Fibroblast of lung (primary cell): ENCODE data around the gene MED15. TPM values are rescaled to one million over a fixed set of nuclear protein-coding genes. Genes with fewer than 3 reads are reported as not detected.

Experiments used
- DNase-seq, 2 donors: peaks; one replicate each; pipeline versions ENCODE4 v3.0.0 to v3.0.0-alpha.2; 2010; ENCODE audit warnings: low read depth in 2 of 2
- H2AFZ ChIP-seq: 2 replicates; pipeline ENCODE4 v1.5.1; 2012; ENCODE audit warnings: low read length, control low read depth, inconsistent platforms
- H3K27ac ChIP-seq: 2 replicates; pipeline ENCODE4 v1.5.1; 2011; ENCODE audit warnings: low read length, control low read depth; ENCODE audit not compliant: insufficient read depth
- H3K27me3 ChIP-seq: 2 replicates; pipeline ENCODE4 v1.5.1; 2011; ENCODE audit warnings: mild to moderate bottlenecking, low read length; ENCODE audit not compliant: control insufficient read depth, insufficient read depth
- H3K36me3 ChIP-seq: 2 replicates; pipeline ENCODE4 v1.5.1; 2011; ENCODE audit warnings: low read length; ENCODE audit not compliant: control insufficient read depth, insufficient read depth
- H3K4me1 ChIP-seq: 2 replicates; pipeline ENCODE4 v1.5.1; 2011; ENCODE audit warnings: low read length; ENCODE audit not compliant: control insufficient read depth, insufficient read depth; ENCODE audit errors: extremely low read depth
- H3K4me2 ChIP-seq: 2 replicates; pipeline ENCODE4 v1.5.1; 2011; ENCODE audit warnings: low read length, control low read depth; ENCODE audit not compliant: insufficient read depth; ENCODE audit errors: extremely low read depth
- H3K4me3 ChIP-seq, 4 experiments: fragments of 200-600 bp in 1 of 4; sonication (generic) in 1 of 4; replicated peaks in 1 of 4; 2 replicates each; pipeline ENCODE4 v1.5.1; 2011 to 2016; ENCODE audit warnings: low read length in 4 of 4, low read depth in 3 of 4, mild to moderate bottlenecking in 3 of 4, control low read depth in 2 of 4, inconsistent platforms in 1 of 4, mixed read lengths in 1 of 4; ENCODE audit not compliant: insufficient read depth in 1 of 4; ENCODE audit errors: control extremely low read depth in 1 of 4
- H3K79me2 ChIP-seq: 2 replicates; pipeline ENCODE4 v1.5.1; 2012; ENCODE audit warnings: mild to moderate bottlenecking, low read length, inconsistent platforms; ENCODE audit not compliant: control insufficient read depth, insufficient read depth
- H3K9ac ChIP-seq: 2 replicates; pipeline ENCODE4 v1.5.1; 2011; ENCODE audit warnings: mild to moderate bottlenecking, low read length, control low read depth; ENCODE audit not compliant: insufficient read depth
- H3K9me3 ChIP-seq: 2 replicates; pipeline ENCODE4 v1.5.1; 2012; ENCODE audit warnings: low read depth, low read length; ENCODE audit not compliant: control insufficient read depth, insufficient read depth
- H4K20me1 ChIP-seq: 2 replicates; pipeline ENCODE4 v1.5.1; 2011; ENCODE audit warnings: low read length; ENCODE audit not compliant: control insufficient read depth, insufficient read depth; ENCODE audit errors: extremely low read depth
- EZH2 ChIP-seq: IDR thresholded peaks from 2 replicates; pipeline ENCODE4 v1.5.1; 2012; ENCODE audit warnings: low read length, control low read depth, mild to moderate bottlenecking; ENCODE audit errors: missing control alignments
- polyA plus RNA-seq, 2 donors: library from polyadenylated mRNA; depleted of rRNA in 1 of 2; stranded (reverse) in 1 of 2; unstranded in 1 of 2; fragments of >200 nt; gene quantifications; 2 replicates each; pipeline ENCODE4 v1.2.1, GENCODE V29; 2011 to 2012; ENCODE audit warnings: missing spikeins in 1 of 2
- total RNA-seq: library from RNA; depleted of rRNA; stranded (reverse); fragments of >200 nt; gene quantifications from 2 replicates; pipeline ENCODE4 v1.2.1, GENCODE V29; 2014
- TF ChIP-seq, protein P1 (sequence below), 2 donors: IDR thresholded peaks in 1 of 2; conservative IDR thresholded peaks in 1 of 2; 1 replicate in 1 of 2; 2 replicates in 1 of 2; pipeline ENCODE4 v1.5.1; 2011 to 2012; ENCODE audit warnings: low read length in 2 of 2, control low read depth in 1 of 2, inconsistent platforms in 1 of 2, low read depth in 1 of 2, mild to moderate bottlenecking in 1 of 2

The MED15 gene
- total and polyA plus RNA-seq, 2 donors (not counting 1 experiment from before 2014, with no cell fraction given) = 28.6 TPM

DNA sequence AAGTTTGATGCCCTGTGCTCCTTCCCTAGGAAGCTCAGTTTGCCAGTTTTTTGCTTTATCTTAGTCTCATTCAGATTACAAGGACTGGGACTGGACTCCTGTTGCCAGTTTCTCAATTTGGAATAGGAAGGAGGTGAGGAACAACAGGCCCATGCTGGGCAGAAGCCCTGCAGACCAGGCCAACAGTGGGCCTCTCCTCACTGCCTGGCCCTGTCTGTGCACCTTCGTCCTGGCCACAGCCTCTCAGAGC, 23.7 kb downstream of the MED15 start:
- no peak overlapping the region for H2AFZ ChIP-seq
- no peaks in the 10 kb centered on the region for H4K20me1 ChIP-seq
- H3K36me3 ChIP-seq = peaks cover 13% of the 10 kb centered on the region
- peaks cover 41% of the 10 kb centered on the region for H3K4me1 ChIP-seq
- H3K4me3 ChIP-seq = no peak overlapping the region
- TF ChIP-seq, protein P1, sequence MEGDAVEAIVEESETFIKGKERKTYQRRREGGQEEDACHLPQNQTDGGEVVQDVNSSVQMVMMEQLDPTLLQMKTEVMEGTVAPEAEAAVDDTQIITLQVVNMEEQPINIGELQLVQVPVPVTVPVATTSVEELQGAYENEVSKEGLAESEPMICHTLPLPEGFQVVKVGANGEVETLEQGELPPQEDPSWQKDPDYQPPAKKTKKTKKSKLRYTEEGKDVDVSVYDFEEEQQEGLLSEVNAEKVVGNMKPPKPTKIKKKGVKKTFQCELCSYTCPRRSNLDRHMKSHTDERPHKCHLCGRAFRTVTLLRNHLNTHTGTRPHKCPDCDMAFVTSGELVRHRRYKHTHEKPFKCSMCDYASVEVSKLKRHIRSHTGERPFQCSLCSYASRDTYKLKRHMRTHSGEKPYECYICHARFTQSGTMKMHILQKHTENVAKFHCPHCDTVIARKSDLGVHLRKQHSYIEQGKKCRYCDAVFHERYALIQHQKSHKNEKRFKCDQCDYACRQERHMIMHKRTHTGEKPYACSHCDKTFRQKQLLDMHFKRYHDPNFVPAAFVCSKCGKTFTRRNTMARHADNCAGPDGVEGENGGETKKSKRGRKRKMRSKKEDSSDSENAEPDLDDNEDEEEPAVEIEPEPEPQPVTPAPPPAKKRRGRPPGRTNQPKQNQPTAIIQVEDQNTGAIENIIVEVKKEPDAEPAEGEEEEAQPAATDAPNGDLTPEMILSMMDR (conservative IDR thresholded peaks at IDR 0.05 in 1 of 2, IDR thresholded peaks at IDR 0.05 in 1 of 2; ENCODE audit: low read depth in 1 of 2, low read length in 2 of 2) = no peak
- TF ChIP-seq EZH2 = no peak
- H3K4me2 ChIP-seq = peak overlapping the region; percentile 64
- H3K9ac ChIP-seq = peak overlapping the region; percentile 43
- no peak for DNase-seq
- H3K27ac ChIP-seq = peak overlapping the region; percentile 96
- H3K79me2 ChIP-seq = peaks cover 90% of the 10 kb centered on the region
- H3K27me3 ChIP-seq = no peaks in the 10 kb centered on the region
- no peaks in the 10 kb centered on the region for H3K9me3 ChIP-seq

DNA sequence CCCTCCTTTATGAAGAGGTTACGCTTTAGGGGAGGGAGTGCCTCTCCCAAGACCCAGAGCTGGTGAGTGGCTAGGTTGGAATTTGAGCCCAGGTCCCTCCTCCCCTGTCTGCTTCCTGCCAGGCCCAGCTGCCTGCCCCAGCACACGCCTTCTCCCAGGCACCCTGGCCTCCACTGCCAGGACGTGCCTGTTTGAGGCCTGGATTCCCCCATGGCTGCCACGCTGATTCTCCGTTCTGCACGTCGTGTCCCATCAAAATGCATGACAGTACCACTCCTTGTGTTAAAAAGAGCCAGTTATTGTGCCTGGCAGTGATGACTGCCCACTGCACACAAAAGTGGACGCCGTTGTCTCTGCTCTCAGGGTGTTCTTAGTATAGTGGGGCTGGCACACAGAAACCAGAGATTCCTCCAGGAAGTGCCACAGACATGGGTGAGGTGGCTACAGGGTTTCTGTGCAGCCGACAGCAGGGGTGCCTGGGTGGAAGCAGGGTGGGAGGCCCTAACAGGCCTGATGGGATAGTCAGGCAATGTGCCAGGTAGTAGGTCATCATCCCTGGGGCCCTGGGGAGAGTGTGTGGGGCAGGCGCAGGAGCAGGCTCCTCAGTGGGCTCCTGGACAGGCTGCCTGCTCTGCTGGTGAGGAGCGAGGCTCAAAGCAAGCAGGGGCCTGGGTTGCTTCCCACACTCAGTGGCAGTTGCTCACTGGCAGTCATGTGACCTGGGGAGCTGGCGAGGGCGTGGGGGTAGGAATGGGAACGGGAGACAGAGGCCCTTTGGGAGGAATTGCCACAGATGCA, 24.2 kb downstream of the MED15 start:
- no peaks in the 10 kb centered on the region for H3K9me3 ChIP-seq

DNA sequence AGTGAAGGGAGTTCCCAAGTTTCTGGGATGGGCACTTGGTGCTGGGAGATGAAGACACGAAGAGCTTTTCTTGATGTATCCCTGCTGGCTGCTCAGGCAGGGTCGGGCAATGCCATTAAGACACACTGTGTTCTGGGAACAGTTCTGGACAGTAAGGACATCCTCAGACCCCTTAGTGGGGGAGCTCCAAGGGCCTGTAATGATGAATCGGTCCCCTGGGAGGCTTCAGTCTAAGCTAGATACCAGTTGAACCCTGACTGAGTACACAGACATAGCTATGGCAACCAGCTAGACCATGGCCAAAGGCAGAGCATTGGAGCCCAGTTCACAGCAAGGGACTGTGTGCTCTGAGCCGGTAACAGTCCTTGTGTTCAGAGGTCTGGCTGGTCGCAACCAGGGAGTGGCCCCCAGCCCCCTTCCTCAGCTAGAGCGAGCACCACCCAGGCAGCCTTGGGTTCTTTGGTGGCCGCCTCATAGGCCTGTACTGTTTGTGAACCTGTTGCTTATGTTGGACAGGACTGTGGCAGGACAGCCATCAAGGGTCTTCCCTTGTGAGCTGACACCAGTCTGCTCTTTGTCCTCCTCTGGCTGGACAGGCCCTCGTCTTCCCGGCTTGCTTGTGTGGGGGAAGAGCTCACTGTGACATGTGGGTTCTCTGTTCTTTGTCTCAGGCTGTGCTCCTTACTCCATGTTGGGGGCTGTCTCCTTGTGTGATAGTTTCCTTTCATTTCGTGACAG, 25.0 kb downstream of the MED15 start:
- H3K9ac ChIP-seq = peak overlapping the region; percentile 64
- H3K27me3 ChIP-seq = no peaks in the 10 kb centered on the region
- H3K4me2 ChIP-seq = peak overlapping the region; percentile 27
- no peak for DNase-seq
- H3K36me3 ChIP-seq = peaks cover 20% of the 10 kb centered on the region
- H3K4me1 ChIP-seq = peaks cover 36% of the 10 kb centered on the region
- peak overlapping the region; percentile 96 for H3K27ac ChIP-seq
- no peak overlapping the region for H2AFZ ChIP-seq
- peaks cover 92% of the 10 kb centered on the region for H3K79me2 ChIP-seq
- no peaks in the 10 kb centered on the region for H4K20me1 ChIP-seq
- no peaks in the 10 kb centered on the region for H3K9me3 ChIP-seq
- TF ChIP-seq EZH2 = no peak
- TF ChIP-seq, protein P1 (conservative IDR thresholded peaks at IDR 0.05 in 1 of 2, IDR thresholded peaks at IDR 0.05 in 1 of 2; ENCODE audit: low read depth in 1 of 2, low read length in 2 of 2) = no peak
- H3K4me3 ChIP-seq = no peak overlapping the region

More for the DNA sequence above, 24.2 kb downstream of the MED15 start:
- H3K27me3 ChIP-seq = no peaks in the 10 kb centered on the region
- H3K36me3 ChIP-seq = peaks cover 13% of the 10 kb centered on the region
- H2AFZ ChIP-seq = no peak overlapping the region
- DNase-seq = peak; percentile 80 to 95
- H3K4me3 ChIP-seq = no peak overlapping the region
- peak overlapping the region; percentile 96 for H3K27ac ChIP-seq
- H4K20me1 ChIP-seq = no peaks in the 10 kb centered on the region
- H3K4me1 ChIP-seq = peaks cover 38% of the 10 kb centered on the region
- peaks cover 88% of the 10 kb centered on the region for H3K79me2 ChIP-seq
- TF ChIP-seq, protein P1 (conservative IDR thresholded peaks at IDR 0.05 in 1 of 2, IDR thresholded peaks at IDR 0.05 in 1 of 2; ENCODE audit: low read depth in 1 of 2, low read length in 2 of 2) = no peak
- TF ChIP-seq EZH2 = no peak
- H3K9ac ChIP-seq = peak overlapping the region; percentile 64
- peak overlapping the region; percentile 64 for H3K4me2 ChIP-seq
